PC-9 (cell line): ENCODE data around the gene PITPNC1. TPM values are rescaled to one million over a fixed set of nuclear protein-coding genes. Genes with fewer than 3 reads are reported as not detected.

Source experiments
- BruUV-seq: library from RNA; stranded (reverse); fragments of 400-500 nt; replicated peaks from 2 replicates; lab custom pipeline; 2021; lab: Mats Ljungman, UMichigan
- CTCF ChIA-PET: fragments of 300-600 bp; sonication (Branson Sonifier 250); formaldehyde crosslinking; loops from one replicate; lab custom pipeline; 2022; ENCODE audit warnings: antibody characterized with exemption; lab: Charles Lee
- POLR2A ChIA-PET: fragments of 300-600 bp; sonication (Branson Sonifier 250); formaldehyde crosslinking; loops from one replicate; lab custom pipeline; 2022; ENCODE audit warnings: antibody characterized with exemption; ENCODE audit not compliant: unreplicated experiment; lab: Charles Lee
- DNase-seq, 2 experiments: peaks; one replicate each; pipeline versions ENCODE4 v3.0.0 to v3.0.0-alpha.2; 2015 to 2022; ENCODE audit warnings: mixed read lengths in 1 of 2
- H2AFZ ChIP-seq: fragments of 200-600 bp; sonication (generic); 2 replicates; pipeline ENCODE4 v1.8.1; 2017; ENCODE audit warnings: antibody characterized with exemption
- H3F3A ChIP-seq: fragments of 200-600 bp; sonication (generic); 2 replicates; pipeline ENCODE4 v1.8.1; 2017; ENCODE audit warnings: antibody characterized with exemption, mild to moderate bottlenecking, low read depth; ENCODE audit not compliant: insufficient read depth
- H3K27ac ChIP-seq: fragments of 200-600 bp; sonication (generic); 2 replicates; pipeline ENCODE4 v1.6.1; 2016; ENCODE audit warnings: mixed run types
- H3K27me3 ChIP-seq: fragments of 200-600 bp; sonication (generic); 2 replicates; pipeline ENCODE4 v1.6.1; 2016; ENCODE audit warnings: low read depth, mixed run types; ENCODE audit not compliant: insufficient read depth
- H3K36me3 ChIP-seq: fragments of 200-600 bp; sonication (generic); 2 replicates; pipeline ENCODE4 v1.6.1; 2016; ENCODE audit warnings: low read depth, mixed run types
- H3K4me1 ChIP-seq: fragments of 200-600 bp; sonication (generic); replicated peaks from 2 replicates; pipeline ENCODE4 v1.6.1; 2016; ENCODE audit warnings: mixed run types; ENCODE audit not compliant: insufficient read depth
- H3K4me2 ChIP-seq: fragments of 200-600 bp; sonication (generic); 2 replicates; pipeline ENCODE4 v1.6.1; 2017; ENCODE audit warnings: mixed run types
- H3K4me3 ChIP-seq: fragments of 200-600 bp; sonication (generic); 2 replicates; pipeline ENCODE4 v1.6.1; 2016; ENCODE audit warnings: mixed run types
- H3K79me2 ChIP-seq: fragments of 200-600 bp; sonication (generic); 2 replicates; pipeline ENCODE4 v1.6.1; 2017; ENCODE audit warnings: low read depth, mixed run types
- H3K9me2 ChIP-seq: fragments of 200-600 bp; sonication (generic); 2 replicates; pipeline ENCODE4 v1.8.1; 2017; ENCODE audit warnings: mild to moderate bottlenecking; ENCODE audit not compliant: insufficient read depth
- H3K9me3 ChIP-seq: fragments of 200-600 bp; sonication (generic); 2 replicates; pipeline ENCODE4 v1.8.1; 2016; ENCODE audit warnings: low read depth; ENCODE audit not compliant: insufficient read depth
- H4K20me1 ChIP-seq: fragments of 200-600 bp; sonication (generic); 2 replicates; pipeline ENCODE4 v1.8.1; 2017; ENCODE audit not compliant: insufficient read depth
- CTCF ChIP-seq: fragments of 200-600 bp; sonication (generic); conservative IDR thresholded peaks from 2 replicates; pipeline ENCODE4 v1.6.1; 2017; ENCODE audit warnings: mixed run types, antibody characterized with exemption, mild to moderate bottlenecking, moderate library complexity
- EZH2 ChIP-seq: fragments of 200-600 bp; sonication (generic); IDR thresholded peaks from 2 replicates; pipeline ENCODE4 v1.8.0; 2017; ENCODE audit warnings: antibody characterized with exemption, low read depth
- intact Hi-C: fragments of 100-400 bp; cut with micrococcal nuclease; formaldehyde crosslinking; loops from one replicate; pipeline ENCODE4 v1.10.0; 2022; ENCODE audit not compliant: unreplicated experiment
- total RNA-seq: library from RNA; stranded (reverse); gene quantifications from 2 replicates; pipeline ENCODE4 v1.2.3, GENCODE V29; 2021

Gene PITPNC1
- total RNA-seq, 1 experiment from 2014 or later: 6.0 TPM

- intact Hi-C loops: loop anchor here (2.0 to 5.0 kb wide), 3 partner anchors 96 to 338 kb away; partner anchors contain the start of gene NOL11
- TF ChIP-seq EZH2 (no peak), CTCF (no peak)
- Histone ChIP-seq H4K20me1 (no peaks in the 10 kb centered on the region), H3K4me3 (peak overlapping the region; percentile 77), H3K4me2 (peak overlapping the region; percentile 94), H3K36me3 (no peaks in the 10 kb centered on the region), H3K79me2 (no peaks in the 10 kb centered on the region), H2AFZ (peak overlapping the region; percentile 83), H3K9me3 (no peaks in the 10 kb centered on the region), H3K27ac (peak overlapping the region; percentile 24; the same call in 1 of the 2 replicates), H3K4me1 (peaks cover 19% of the 10 kb centered on the region), H3K9me2 (no peaks in the 10 kb centered on the region), H3K27me3 (no peaks in the 10 kb centered on the region), H3F3A (peaks cover 18% of the 10 kb centered on the region; the same call in 1 of the 2 replicates)
- TSS peak; percentile 36 for BruUV-seq
- no peak for DNase-seq
- POLR2A ChIA-PET: no interaction called here
- CTCF ChIA-PET: interaction anchor here (0.7 kb wide), 1 partner anchor 45 kb away, joined by 3 read pairs; no protein-coding TSS in a partner anchor
Observed at GRCh38 chr17:67379251-67379630, 2.2 kb downstream of the PITPNC1 start.

- H3K27ac ChIP-seq: no peak overlapping the region
- no peak overlapping the region for H2AFZ ChIP-seq
- 0 out of 2 replicates have a peak, but pooled peaks cover 4% of the 10 kb centered on the region for H3K4me1 ChIP-seq
- H3F3A ChIP-seq: peaks cover 11% of the 10 kb centered on the region; the same call in 1 of the 2 replicates
- intact Hi-C loops: no loop called here
- no TSS peak for BruUV-seq
- POLR2A ChIA-PET: no interaction called here
- no peak for TF ChIP-seq CTCF
- TF ChIP-seq EZH2: no peak
- H3K9me3 ChIP-seq: no peaks in the 10 kb centered on the region
- H3K36me3 ChIP-seq: no peaks in the 10 kb centered on the region
- CTCF ChIA-PET: no interaction called here
- H3K4me3 ChIP-seq: no peak overlapping the region
- DNase-seq: no peak
- no peak overlapping the region for H3K4me2 ChIP-seq
- H4K20me1 ChIP-seq: no peaks in the 10 kb centered on the region
- no peaks in the 10 kb centered on the region for H3K79me2 ChIP-seq
- H3K27me3 ChIP-seq: no peaks in the 10 kb centered on the region
- no peaks in the 10 kb centered on the region for H3K9me2 ChIP-seq
Observed at GRCh38 chr17:67381929-67382257, 4.8 kb downstream of the PITPNC1 start.

GRCh38 chr17:67385122-67385988 lies 8.3 kb downstream of the PITPNC1 start:
- peaks cover 8% of the 10 kb centered on the region for H3K4me1 ChIP-seq
- no peak overlapping the region for H3K4me2 ChIP-seq
- intact Hi-C loops: no loop called here
- H2AFZ ChIP-seq: no peak overlapping the region
- TF ChIP-seq CTCF (no peak), EZH2 (no peak)
- H4K20me1 ChIP-seq: no peaks in the 10 kb centered on the region
- H3K4me3 ChIP-seq: no peak overlapping the region
- no peak overlapping the region for H3K27ac ChIP-seq
- H3F3A ChIP-seq: peaks cover 8% of the 10 kb centered on the region; the same call in 1 of the 2 replicates
- ChIA-PET CTCF (interaction anchor here (0.7 to 1.6 kb wide), 3 partner anchors 11 to 215 kb away, joined by 3 to 9 read pairs (median 6); no protein-coding TSS in a partner anchor), POLR2A (no interaction called here)
- H3K9me2 ChIP-seq: no peaks in the 10 kb centered on the region
- no peaks in the 10 kb centered on the region for H3K79me2 ChIP-seq
- no peaks in the 10 kb centered on the region for H3K27me3 ChIP-seq
- no peaks in the 10 kb centered on the region for H3K36me3 ChIP-seq
- H3K9me3 ChIP-seq: no peaks in the 10 kb centered on the region
- BruUV-seq: no TSS peak
- DNase-seq: no peak
